Upper lobe of left lung (tissue), 4 donors: Measurements from ENCODE around the gene SPTBN5.
A peak's percentile ranks its signal among the peaks of the same experiment; 100 is the strongest.

Experiments
- POLR2A ChIP-seq, 4 donors: fragments of 450-650 bp; IDR thresholded peaks; one replicate each; pipeline ENCODE4 v1.5.1; 2016 to 2017; ENCODE audit warnings: antibody characterized with exemption in 4 of 4, mild to moderate bottlenecking in 2 of 4
- POLR2AphosphoS5 ChIP-seq, 2 donors: sonication (generic); formaldehyde crosslinking; IDR thresholded peaks; one replicate each; pipeline ENCODE4 v1.5.1; 2017; ENCODE audit warnings: antibody characterized with exemption in 2 of 2

- TF ChIP-seq POLR2A (IDR thresholded peaks at IDR 0.05), result no peak
- peak; percentile 58 to 84 for TF ChIP-seq POLR2AphosphoS5 (IDR thresholded peaks at IDR 0.05)
Measured at GRCh38 chr15:41936649-41937567, 43.1 kb upstream of the SPTBN5 start.
